Stimulated activated naive CD8-positive, alpha-beta T cell treated with anti-CD3 and anti-CD28 coated beads, Interleukin-15, amount 100 ng/mL, for 72 hours (primary cell): ENCODE results near the gene RPUSD1.
A peak's percentile ranks its signal among the peaks of the same experiment; 100 is the strongest.
"Not testable (repeated sequence)": the region's sequence is repeated elsewhere in the genome, so short reads cannot be mapped to it uniquely, and the experiment has no call there.

Experiments
- ATAC-seq: fragments of 150-1000 bp; cut with Tn5 transposase; 2 replicates; pipeline ENCODE4 v1.10.0; 2021; ENCODE audit warnings: mild to moderate bottlenecking, moderate library complexity
- DNase-seq, 2 donors: peaks; one replicate each; pipeline ENCODE4 v3.0.0; 2021 to 2022
- H3K27ac Mint-ChIP-seq, 2 donors: one replicate each; pipeline ENCODE4 v1.8.0; 2022; ENCODE audit warnings: mild to moderate bottlenecking in 2 of 2, mixed read lengths in 2 of 2, moderate library complexity in 2 of 2
- H3K27me3 Mint-ChIP-seq: one replicate; pipeline ENCODE4 v1.8.0; 2022; ENCODE audit warnings: mixed read lengths
- H3K4me1 Mint-ChIP-seq: one replicate; pipeline ENCODE4 v1.8.0; 2022; ENCODE audit warnings: mild to moderate bottlenecking, mixed read lengths
- H3K4me3 Mint-ChIP-seq, 2 donors: one replicate each; pipeline ENCODE4 v1.8.0; 2022; ENCODE audit warnings: mild to moderate bottlenecking in 2 of 2, mixed read lengths in 2 of 2, moderate library complexity in 1 of 2
- H3K9me3 Mint-ChIP-seq, 2 donors: one replicate each; pipeline ENCODE4 v1.8.0; 2022; ENCODE audit warnings: mixed read lengths in 2 of 2

The RPUSD1 gene

GRCh38 chr16:822909-823297, 34.7 kb upstream of the RPUSD1 start:
- no peaks in the 10 kb centered on the region for H3K9me3 Mint-ChIP-seq
- peaks cover 10% of the 10 kb centered on the region for H3K4me1 Mint-ChIP-seq
- H3K4me3 Mint-ChIP-seq, result no peak overlapping the region
- ATAC-seq, result no peak
- no peak overlapping the region for H3K27ac Mint-ChIP-seq
- no peak for DNase-seq
- peaks cover 12% of the 10 kb centered on the region for H3K27me3 Mint-ChIP-seq

DNA sequence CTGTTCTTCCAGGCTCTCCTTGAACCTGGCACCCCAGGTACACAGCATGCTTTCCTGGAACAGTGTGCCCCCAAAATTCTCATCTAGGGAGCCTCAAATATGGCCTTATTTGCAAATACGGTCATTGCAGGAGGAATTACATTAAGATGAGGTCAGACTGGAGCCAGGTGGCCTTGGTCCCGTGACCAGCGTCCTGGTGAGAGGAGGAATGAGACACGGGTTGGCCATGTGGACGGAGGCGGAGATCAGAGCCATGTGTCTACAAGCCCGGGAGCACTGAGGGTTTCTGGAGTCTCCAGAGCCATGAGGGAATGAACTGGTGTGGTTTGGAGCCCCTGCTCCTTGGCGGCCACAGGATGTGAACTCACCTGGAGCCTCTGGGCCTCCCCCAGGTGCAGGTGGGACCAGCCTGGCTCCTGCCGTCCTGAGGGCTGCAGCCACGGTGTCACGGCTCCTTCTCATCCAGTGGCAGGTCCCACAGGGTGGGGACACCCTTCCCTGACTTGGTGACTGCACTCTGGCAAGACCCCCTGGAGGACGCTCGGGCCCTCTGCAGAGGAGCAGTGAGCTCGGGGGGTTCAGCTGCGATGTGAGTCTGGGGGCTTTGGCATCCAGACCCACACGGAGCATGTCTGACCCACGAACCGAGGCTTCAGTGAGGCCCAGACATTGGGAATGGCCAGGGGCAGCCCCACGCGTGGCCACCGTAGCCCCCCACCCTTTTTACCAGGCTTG, 34.2 kb upstream of the RPUSD1 start:
- H3K4me1 Mint-ChIP-seq, result peaks cover 10% of the 10 kb centered on the region
- H3K27me3 Mint-ChIP-seq, result peaks cover 12% of the 10 kb centered on the region
- ATAC-seq, result no peak
- H3K27ac Mint-ChIP-seq, result no peak overlapping the region
- no peaks in the 10 kb centered on the region for H3K9me3 Mint-ChIP-seq
- DNase-seq, result no peak
- no peak overlapping the region for H3K4me3 Mint-ChIP-seq

- H3K27ac Mint-ChIP-seq, result no peak overlapping the region
- DNase-seq (no peak), ATAC-seq (no peak)
- no peak overlapping the region for H3K4me3 Mint-ChIP-seq
- H3K9me3 Mint-ChIP-seq, result no peaks in the 10 kb centered on the region
- peaks cover 10% of the 10 kb centered on the region for H3K4me1 Mint-ChIP-seq
- H3K27me3 Mint-ChIP-seq, result peaks cover 12% of the 10 kb centered on the region
These were observed 33.6 kb upstream of the RPUSD1 start for GRCh38 chr16:821751-822150.

- Mint-ChIP-seq H3K27me3 (peaks cover 12% of the 10 kb centered on the region), H3K4me3 (no peak overlapping the region), H3K9me3 (no peaks in the 10 kb centered on the region), H3K4me1 (peaks cover 10% of the 10 kb centered on the region), H3K27ac (no peak overlapping the region)
- no peak for DNase-seq
- ATAC-seq, result no peak
These were observed 32.6 kb upstream of the RPUSD1 start for GRCh38 chr16:820748-821147.

DNA sequence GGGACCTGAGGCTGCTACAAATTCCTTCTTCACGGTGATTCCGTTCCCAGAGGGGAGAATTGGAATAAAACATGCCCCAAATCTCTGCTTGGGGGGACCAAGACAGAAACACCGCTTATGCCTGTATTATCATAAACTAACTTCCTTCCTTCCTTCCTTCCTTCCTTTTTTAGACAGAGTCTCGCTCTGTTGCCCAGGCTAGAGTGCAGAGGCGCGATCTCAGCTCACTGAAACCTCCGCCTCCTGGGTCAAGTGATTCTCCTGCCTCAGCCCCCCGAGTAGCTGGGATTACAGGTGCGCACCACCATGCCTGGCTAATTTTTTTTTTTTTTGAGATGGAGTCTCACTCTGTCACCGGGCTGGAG, 31.8 kb upstream of the RPUSD1 start:
- H3K4me1 Mint-ChIP-seq, result peaks cover 10% of the 10 kb centered on the region
- not testable (repeated sequence) for ATAC-seq, H3K27ac Mint-ChIP-seq, DNase-seq, H3K9me3 Mint-ChIP-seq
- peak overlapping the region in 1 of 2 donors; percentile 32 for H3K4me3 Mint-ChIP-seq
- H3K27me3 Mint-ChIP-seq, result peaks cover 12% of the 10 kb centered on the region

DNA sequence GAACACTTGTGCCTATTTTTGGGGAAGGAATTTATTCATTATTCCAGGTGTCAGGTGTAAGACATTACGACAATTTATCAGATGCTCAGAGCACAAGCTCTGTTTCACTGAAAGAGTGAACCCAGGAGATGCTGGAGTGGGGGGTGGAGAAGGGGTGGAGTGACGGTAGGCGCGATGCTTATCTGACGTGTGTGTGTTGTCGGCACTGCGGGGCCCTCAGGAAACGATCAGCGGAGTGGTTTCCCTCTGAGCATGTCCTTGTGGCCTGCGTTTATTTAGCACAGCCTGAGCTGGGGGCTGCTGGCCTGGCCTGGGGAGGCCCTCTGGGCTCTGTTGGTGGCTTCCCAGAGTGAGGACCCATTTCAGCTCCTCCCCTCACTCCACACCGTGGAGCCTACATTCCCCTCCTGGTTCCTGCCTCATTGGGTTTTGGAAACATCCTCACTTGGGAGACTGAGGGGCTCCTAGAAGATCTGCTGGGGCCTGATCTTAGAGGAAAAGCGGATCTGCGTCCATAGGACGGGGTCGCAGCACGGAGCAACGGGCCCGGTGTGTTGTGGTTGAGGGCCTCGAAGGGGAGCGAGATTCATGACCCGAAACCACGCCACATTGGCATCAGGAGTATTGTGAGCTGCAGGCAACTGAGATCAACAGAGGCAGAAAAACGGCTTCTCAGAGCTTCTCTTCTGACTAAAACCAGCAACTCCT, 31.3 kb upstream of the RPUSD1 start:
- Mint-ChIP-seq H3K4me3 (peak overlapping the region in 1 of 2 donors; percentile 13), H3K27me3 (peaks cover 12% of the 10 kb centered on the region), H3K4me1 (peaks cover 10% of the 10 kb centered on the region), H3K9me3 (no peaks in the 10 kb centered on the region), H3K27ac (no peak overlapping the region)
- ATAC-seq, result peak; percentile 71
- no peak for DNase-seq

GRCh38 chr16:818592-818991, 30.4 kb upstream of the RPUSD1 start:
- Mint-ChIP-seq H3K27ac (no peak overlapping the region), H3K27me3 (peaks cover 17% of the 10 kb centered on the region), H3K4me3 (no peak overlapping the region), H3K9me3 (no peaks in the 10 kb centered on the region), H3K4me1 (peaks cover 10% of the 10 kb centered on the region)
- ATAC-seq (no peak), DNase-seq (no peak)

GRCh38 chr16:818132-818531, 30.0 kb upstream of the RPUSD1 start:
- DNase-seq (no peak), ATAC-seq (no peak)
- H3K4me3 Mint-ChIP-seq, result no peak overlapping the region
- peaks cover 11% of the 10 kb centered on the region for H3K4me1 Mint-ChIP-seq
- H3K27ac Mint-ChIP-seq, result no peak overlapping the region
- H3K9me3 Mint-ChIP-seq, result no peaks in the 10 kb centered on the region
- H3K27me3 Mint-ChIP-seq, result peaks cover 22% of the 10 kb centered on the region

DNA sequence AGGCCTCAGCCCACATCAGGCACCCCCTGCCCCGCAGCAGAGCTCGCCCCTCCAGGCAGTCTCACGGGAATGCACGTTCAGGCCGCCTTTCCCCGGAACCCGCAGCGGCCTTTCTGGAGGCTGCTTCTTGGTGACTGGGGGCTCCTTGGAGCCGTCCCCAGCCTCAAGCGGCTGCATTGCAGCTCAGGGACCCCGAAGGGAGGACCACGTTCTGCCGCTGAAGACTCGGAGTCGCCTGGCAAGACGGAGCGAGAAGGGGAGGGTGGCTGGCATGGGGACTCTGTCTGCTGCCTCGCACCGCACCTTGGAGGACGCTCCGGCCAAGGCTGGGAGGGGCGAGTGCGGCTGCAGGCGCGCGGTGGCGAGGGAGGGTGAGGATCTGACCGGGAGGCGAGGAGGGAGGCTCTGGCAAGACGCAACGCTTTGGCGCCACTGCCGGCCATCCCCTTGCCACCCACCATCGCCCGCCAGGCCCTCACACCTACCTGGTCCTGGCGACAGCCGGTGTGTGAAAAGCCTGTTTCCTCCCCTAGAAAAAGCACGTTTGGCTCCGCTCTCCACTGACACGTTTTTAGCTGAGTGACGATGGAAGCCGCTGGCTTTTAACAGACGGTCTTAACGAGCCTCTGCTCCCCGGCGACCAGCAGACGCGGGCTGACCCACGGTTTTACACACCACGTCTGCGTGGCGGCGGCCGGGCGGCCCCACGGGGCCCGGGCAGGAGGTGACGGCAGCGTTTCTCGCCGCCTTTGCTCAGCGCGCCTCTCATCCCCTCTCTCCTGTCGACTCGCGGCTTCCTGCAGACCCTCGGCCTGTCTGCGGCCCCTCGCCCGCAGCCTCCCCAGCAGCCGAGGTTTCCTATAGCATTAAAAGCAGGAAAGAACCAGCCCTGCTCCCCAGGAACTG, 29.1 kb upstream of the RPUSD1 start:
- H3K4me1 Mint-ChIP-seq, result peaks cover 15% of the 10 kb centered on the region
- H3K4me3 Mint-ChIP-seq, result peak overlapping the region in 1 of 2 donors; percentile 24
- DNase-seq (no peak), ATAC-seq (no peak)
- no peaks in the 10 kb centered on the region for H3K9me3 Mint-ChIP-seq
- H3K27me3 Mint-ChIP-seq, result peaks cover 27% of the 10 kb centered on the region
- H3K27ac Mint-ChIP-seq, result no peak overlapping the region

DNA sequence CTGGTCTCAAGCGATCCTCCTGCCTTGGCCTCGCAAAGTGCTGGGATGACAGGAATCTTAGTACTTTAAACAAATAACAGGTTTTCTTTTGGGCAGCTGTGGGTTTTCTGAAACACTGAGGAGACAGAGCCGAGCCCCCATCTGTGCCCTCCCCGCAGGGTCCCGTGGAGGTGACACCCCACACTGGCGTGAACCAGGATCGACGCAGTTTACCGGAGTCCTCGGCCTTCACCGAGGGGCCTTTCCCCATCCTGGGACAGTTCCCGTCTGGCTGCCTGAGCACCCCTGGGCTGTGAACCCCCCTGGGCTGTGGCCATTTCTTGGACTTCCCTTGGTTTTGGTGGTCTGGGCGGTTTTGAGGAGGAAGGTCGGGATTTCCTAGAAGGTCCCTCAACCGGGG, 27.7 kb upstream of the RPUSD1 start:
- Mint-ChIP-seq H3K9me3 (no peaks in the 10 kb centered on the region), H3K27ac (no peak overlapping the region), H3K4me1 (peaks cover 18% of the 10 kb centered on the region), H3K4me3 (no peak overlapping the region), H3K27me3 (peaks cover 27% of the 10 kb centered on the region)
- ATAC-seq, result no peak
- DNase-seq, result no peak

- peaks cover 22% of the 10 kb centered on the region for H3K27me3 Mint-ChIP-seq
- H3K4me3 Mint-ChIP-seq, result no peak overlapping the region
- ATAC-seq (no peak), DNase-seq (no peak)
- peaks cover 23% of the 10 kb centered on the region for H3K4me1 Mint-ChIP-seq
- H3K9me3 Mint-ChIP-seq, result no peaks in the 10 kb centered on the region
- no peak overlapping the region for H3K27ac Mint-ChIP-seq
These were observed 26.8 kb upstream of the RPUSD1 start for GRCh38 chr16:814974-815373.

- DNase-seq (no peak), ATAC-seq (no peak)
- Mint-ChIP-seq H3K27me3 (peaks cover 15% of the 10 kb centered on the region), H3K27ac (no peak overlapping the region), H3K4me3 (no peak overlapping the region), H3K9me3 (no peaks in the 10 kb centered on the region), H3K4me1 (peaks cover 27% of the 10 kb centered on the region)
These were observed 25.8 kb upstream of the RPUSD1 start for GRCh38 chr16:813916-814412.

DNA sequence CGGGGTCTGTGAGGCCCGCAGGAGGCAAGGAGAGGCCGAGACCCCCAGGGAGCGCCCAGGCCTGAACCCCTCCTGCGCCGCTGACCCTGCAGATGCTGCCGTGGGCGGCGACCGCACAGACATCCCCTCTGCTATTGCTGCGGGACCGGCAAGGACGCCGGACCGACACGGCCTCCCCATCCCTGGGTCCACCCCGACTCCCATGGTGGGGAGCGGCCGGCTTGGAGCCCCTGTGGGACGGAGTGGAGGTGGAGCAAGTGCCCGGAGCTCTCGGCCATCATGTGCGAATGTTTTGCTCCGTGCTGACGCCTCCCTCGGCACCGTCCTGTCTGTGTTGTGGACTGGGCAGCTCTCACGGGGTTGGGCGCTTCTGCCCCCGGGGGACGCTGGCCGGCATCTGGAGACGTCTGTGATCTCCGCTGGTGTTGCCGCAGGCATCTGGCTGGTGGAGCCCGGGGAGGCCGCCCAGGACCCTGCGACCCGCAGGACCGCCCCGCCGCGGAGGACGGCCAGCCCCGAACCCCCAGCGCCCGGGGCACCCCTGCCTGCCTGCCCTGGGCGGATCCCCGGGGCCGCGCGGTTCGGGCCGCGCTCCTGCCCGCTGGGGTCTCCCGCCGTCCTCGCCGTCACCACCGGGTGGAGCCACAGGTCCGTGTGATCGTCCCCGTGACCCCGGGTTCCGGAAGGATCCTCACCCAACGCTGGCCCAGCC, 25.2 kb upstream of the RPUSD1 start:
- Mint-ChIP-seq H3K4me1 (peaks cover 33% of the 10 kb centered on the region), H3K27me3 (peaks cover 15% of the 10 kb centered on the region), H3K9me3 (no peaks in the 10 kb centered on the region), H3K4me3 (peak overlapping the region in 1 of 2 donors; percentile 59), H3K27ac (no peak overlapping the region)
- DNase-seq, result peak; percentile 57 to 61
- ATAC-seq, result peak; percentile 87

- ATAC-seq, result no peak
- peaks cover 12% of the 10 kb centered on the region for H3K27me3 Mint-ChIP-seq
- H3K4me1 Mint-ChIP-seq, result peaks cover 47% of the 10 kb centered on the region
- peak overlapping the region; percentile 97 for H3K27ac Mint-ChIP-seq
- peak overlapping the region; percentile 97 to 99 for H3K4me3 Mint-ChIP-seq
- no peaks in the 10 kb centered on the region for H3K9me3 Mint-ChIP-seq
- DNase-seq, result no peak
These were observed 19.9 kb upstream of the RPUSD1 start for GRCh38 chr16:808085-808386.

- ATAC-seq, result peak; percentile 96
- Mint-ChIP-seq H3K4me1 (peaks cover 43% of the 10 kb centered on the region), H3K27me3 (peaks cover 13% of the 10 kb centered on the region), H3K9me3 (no peaks in the 10 kb centered on the region), H3K27ac (peak overlapping the region; percentile 97), H3K4me3 (peak overlapping the region; percentile 97 to 99)
- peak; percentile 80 to 89 for DNase-seq
These were observed 19.3 kb upstream of the RPUSD1 start for GRCh38 chr16:807347-808084.
